GM19397 (cell line): ENCODE results near the gene SFXN5.

Experiments used
- ATAC-seq: cut with Tn5 transposase; IDR thresholded peaks from one replicate; pipeline ENCODE4 v1.9.1; 2021; ENCODE audit warnings: mild to moderate bottlenecking, moderate library complexity; ENCODE audit not compliant: unreplicated experiment

SFXN5 gene

DNA sequence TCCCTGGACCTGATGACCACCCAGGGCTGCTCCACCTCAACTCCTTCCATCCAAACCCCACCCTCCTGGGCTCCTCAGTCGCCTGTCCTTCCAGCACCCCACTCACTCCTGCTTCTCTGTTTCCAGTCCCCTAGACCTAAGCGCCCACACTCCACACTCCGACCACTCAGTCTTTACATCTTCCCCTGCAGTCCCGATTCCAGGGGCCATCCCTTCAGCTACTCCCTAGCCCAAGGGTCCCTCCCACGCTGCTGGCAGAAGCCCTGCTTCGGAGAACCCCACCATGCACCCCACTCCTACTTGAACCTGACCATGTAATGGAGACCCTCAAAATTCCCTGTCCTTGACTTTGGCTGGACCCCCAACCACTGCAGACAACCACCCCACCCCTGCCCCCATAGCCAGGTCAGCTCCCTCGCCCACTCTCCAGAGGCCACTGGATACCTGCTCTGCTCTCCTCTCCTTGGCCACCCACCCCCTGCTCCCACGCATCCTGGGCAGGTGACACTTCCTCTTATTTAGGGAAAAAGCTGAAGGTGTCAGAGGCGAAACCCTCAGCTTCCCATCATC lies 126.0 kb downstream of the SFXN5 start:
- no peak for ATAC-seq

DNA sequence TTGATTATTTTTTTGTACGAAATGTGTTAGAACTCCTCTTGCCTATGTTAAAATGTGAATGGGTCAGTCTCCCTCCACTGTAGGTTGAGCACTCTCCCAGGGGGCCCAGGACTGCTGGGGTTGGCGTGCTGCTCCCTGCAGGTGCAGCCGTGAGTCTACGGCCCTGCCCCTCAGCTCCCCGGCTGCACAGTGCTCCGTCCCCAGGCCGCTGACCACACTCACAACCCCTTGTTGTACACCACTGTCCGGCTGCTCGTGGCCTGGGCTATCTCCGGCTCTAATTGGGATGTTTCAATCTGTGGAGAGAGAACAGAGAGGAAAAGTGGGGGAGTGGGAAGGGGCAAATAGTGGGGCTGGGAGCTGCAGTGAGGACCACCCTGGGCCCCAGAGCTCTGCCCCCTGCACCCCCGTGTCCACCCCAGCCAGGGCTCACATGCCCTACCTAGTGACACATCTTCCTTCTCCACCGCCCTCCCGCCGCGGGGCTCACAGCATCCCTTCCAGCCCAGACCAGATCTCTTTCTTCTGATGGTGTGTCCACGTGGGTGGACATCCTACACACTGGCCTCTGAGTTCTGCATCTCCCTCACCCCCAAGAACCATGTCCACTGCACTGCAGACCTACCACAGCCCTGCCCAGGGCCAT lies 126.6 kb downstream of the SFXN5 start:
- ATAC-seq: no peak

DNA sequence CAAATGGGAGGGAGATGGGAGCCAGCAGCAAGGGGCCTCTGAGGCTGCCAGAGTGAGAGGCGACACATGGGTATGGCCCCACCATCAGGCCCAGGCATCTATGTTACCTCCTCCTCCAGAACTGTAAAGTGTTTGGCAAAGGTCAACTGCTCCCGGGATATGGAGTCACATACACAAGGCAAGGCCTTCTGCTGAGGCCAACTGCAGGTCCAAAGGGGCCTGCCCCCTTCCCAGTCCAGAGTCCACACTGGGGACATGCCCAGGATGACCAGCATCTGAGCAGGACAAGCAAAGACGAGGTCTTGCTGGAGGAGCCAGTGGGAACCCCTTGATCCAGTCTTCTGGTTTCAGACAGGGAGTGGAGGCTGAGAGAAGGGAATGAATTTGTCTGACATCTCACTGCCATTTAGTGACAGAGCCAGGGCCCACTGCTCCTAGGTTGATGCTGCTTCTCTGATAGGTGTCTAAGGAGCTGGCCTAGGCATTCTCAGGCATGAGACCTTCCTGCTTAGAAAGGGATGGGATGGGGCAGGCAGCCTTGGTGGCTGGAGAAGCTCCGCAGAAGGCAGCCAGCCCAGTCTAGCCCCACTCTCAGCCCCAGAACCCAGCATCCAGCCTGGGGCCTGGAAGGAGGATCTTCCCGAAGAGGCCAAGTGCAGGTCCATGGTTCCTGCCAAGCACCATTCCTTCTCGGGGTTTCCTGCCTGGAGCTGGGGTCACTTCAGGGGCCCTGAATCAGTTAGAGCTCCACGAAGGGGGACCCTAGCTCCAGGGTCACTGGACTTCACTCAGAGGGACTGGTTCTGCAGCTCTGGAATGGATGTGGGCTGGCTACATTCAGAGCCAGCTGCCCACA lies 127.7 kb downstream of the SFXN5 start:
- no peak for ATAC-seq

DNA sequence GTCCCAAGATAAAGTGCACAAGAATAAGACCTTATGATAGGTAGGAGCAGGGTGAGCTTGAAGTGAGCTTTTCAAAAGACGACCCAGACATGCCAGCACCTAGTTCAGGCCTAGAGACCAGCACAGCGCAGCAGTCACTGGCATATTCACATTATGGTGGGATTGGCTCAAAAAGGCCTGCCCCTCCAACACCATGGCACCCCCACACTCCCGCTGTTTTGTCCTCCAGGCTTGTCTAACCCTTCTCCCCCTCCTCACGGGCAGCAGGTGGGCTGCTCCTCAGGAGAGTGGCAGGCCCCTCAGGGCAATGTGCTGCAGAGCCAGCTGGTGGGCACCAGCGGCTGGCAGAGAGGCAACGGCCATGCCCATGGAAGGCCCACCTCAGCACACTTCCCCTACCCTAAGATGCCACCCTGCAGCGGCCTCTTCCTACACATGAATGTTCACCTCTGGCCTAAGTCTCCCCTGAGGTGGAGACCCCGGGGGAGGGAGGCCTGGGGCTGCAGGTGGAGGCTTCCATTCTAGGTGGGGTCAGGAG lies 128.6 kb downstream of the SFXN5 start:
- no peak for ATAC-seq

DNA sequence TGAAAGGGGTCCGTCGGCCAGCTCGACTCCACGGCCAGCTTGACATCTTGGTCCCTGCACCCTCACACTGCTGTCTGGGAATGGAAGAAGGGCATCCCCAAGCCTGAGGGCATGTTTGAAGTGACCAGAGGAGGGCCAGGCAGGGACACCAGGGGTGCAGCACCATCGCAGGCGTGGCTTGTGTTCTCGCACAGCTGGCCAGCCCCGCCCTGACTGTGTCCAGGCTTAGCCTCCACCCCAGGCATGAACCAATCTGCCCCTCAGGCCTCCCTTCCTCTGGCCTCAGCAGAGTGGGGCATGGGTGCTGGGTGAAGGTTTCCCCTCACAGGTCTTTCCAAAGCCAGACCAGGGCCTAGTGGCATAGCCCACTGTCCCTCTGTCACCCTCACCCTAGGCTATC lies 129.2 kb downstream of the SFXN5 start:
- no peak for ATAC-seq

DNA sequence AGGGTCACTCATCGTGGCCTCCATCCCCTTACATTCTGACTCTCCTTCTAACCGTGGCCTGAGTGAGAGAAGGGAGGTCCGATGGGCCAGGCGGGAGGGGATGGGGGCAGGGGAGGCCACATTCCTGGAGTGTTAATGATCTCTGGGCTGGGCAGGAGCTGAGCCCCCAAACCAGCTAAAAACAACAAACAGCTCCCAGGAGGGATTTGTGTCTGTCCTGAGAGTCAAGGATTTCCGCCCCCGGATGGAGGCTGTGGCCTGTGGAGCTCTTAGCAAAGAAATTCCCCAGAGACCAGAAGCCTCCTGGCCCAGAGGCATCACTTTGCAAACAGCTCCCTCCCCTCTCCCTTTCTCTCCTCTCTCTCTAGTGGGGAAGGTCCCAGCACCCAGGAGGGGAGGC lies 130.7 kb downstream of the SFXN5 start:
- no peak for ATAC-seq

DNA sequence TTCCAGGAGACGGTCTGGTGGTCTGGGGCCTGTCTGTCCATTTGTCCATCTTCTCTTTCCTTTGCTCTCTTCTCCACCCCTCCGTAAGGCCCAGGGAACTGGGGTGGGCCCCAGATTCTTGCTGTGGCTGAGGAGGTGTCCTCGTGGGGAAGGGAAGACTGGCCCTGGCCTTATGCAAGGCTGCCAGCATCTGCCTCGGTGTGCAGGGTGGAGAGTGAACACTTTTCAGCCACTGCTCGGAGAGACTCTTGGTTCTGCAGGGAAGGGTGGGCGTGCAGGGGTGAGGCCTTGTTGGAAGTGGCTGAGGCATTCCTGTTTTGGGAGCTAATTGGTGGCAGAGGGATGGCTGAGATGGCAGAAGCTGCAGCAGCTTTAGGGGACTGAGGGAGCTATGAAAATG lies 131.2 kb downstream of the SFXN5 start:
- ATAC-seq: no peak

DNA sequence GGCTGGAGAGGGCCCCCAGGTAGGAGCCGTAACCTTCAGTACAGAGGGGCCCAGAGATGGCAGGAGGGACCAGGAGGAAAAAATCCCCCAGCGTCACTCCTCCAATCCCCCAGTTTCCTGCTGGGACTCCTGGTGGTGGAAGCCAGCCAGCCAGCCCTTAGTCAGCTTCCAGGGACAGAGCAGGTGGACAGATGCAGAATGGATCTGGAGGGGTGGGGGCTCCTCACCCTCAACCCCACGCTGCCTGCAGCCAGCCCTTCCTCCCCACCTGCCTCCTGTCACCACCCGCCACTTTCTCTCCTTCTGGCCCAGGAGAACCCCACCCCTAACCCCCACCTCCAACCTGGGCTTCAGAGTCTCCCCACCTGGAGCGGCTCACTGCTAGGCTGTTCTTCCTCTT lies 133.1 kb downstream of the SFXN5 start:
- ATAC-seq: no peak

DNA sequence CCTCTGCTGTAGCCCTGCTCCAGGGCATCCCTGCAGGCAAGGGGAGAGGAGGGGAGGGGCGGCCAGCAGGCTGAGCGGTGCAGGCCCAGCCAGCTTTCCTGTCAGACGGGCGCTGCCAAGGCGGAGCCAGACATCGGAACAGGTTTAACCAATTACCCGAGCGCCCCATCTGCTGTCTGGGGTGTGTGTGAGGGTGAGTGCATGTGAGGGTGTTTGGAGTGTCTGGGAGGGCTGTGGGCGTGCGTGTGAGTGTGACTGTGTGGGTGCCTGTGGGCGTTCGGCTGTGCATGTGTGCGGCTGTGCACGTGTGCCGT lies 134.2 kb downstream of the SFXN5 start:
- ATAC-seq: no peak

DNA sequence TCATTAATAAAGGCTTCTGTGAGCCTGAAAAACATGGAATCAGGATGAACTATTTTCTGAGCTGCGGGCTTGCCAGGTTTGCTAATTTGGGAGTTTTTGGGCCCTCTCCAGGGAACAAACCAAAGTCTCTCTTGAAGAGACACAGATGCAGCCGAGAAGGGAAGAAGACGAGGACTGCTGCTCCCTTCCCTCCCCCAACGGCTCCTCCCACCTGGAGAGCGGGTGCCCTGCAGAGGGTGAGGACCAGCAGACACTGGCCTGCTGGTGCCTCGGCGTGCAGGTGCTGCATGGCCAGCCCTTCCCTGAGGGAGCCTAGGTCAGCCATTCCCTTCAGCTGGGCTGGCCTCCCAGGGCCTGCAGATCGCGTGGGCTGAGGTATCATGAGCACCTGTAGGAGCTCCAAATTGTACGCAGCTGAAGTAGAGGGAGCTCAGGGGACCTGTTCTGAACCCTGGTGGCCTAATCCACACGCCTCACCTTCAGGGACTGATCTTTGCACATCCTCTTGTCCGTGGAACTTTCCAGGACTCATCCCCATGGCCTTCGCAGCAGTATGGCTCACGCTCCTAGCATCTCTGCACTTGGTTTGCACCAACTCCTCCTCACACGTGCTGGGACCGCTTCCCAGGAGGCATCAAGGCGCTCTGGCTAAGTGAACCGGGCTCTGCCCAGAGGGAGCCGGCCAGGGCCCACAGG lies 134.7 kb downstream of the SFXN5 start:
- no peak for ATAC-seq

DNA sequence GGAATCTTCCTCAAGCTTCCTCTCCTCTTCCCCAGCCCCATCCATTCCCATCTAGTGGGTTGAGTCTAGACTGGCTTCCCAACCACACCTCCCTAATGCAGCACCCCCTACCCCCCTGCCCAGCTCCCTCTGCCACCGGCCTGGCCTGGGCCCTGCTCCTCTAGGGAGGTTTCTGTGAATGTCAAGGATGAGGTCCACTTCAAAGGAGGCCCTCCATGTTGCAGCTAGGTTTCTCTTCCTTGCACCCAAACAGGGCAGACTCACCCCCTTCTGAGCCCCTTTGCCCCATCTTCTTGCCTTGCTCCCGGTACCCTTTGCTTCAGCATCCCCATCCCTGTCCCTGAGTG lies 135.9 kb downstream of the SFXN5 start:
- ATAC-seq: no peak

DNA sequence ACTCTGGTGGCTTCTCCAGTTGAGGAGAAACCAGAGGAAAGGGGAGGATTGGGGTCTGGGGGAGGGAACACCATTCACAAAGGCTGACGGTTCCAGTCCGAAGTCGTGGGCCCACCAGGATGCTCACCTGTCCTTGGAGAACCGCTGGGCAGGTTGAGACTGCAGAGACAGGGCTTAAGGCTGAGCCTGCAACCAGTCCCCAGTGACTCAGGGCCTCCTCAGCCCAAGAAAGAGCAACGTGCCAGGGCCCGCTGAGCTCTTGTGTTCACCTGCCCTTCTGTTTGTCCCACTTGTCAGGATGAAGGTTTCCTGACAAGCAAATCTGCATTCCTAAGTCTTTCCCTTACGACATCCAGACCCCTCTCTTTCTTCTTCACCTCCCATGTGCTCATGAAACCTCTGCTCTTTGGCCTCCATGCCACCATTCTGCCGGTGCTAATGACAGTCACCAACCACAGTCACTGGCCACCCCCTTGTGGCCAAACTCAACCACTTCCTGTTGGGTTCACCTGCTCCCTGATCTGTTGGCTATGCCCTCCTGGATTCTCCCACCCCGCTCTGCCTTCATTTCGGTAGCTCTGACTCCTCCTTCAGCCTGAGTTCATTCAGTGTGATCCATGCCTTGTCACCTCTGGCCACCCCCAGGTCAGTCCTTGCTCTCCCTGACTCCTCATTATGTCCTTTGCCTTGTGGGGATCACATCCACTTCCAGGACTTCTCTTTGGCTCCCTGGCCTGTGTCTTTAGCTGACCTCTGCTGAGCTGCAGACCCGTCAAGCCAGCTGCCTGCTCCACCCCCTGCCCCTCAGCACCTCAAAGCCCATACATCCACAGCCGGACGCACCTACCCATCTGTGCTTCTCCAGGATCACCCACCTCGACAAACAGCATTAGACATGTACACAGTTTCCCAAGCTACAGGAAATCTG lies 136.6 kb downstream of the SFXN5 start:
- peak; percentile 66 for ATAC-seq

DNA sequence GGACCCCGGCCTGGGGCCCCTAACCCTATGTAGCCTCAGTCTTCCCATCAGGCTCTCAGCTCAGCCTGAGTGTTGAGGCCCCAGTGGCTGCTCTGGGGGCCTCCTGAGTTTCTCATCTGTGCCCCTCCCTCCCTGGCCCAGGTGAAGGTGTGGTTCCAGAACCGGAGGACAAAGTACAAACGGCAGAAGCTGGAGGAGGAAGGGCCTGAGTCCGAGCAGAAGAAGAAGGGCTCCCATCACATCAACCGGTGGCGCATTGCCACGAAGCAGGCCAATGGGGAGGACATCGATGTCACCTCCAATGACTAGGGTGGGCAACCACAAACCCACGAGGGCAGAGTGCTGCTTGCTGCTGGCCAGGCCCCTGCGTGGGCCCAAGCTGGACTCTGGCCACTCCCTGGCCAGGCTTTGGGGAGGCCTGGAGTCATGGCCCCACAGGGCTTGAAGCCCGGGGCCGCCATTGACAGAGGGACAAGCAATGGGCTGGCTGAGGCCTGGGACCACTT lies 137.8 kb downstream of the SFXN5 start:
- ATAC-seq: no peak

DNA sequence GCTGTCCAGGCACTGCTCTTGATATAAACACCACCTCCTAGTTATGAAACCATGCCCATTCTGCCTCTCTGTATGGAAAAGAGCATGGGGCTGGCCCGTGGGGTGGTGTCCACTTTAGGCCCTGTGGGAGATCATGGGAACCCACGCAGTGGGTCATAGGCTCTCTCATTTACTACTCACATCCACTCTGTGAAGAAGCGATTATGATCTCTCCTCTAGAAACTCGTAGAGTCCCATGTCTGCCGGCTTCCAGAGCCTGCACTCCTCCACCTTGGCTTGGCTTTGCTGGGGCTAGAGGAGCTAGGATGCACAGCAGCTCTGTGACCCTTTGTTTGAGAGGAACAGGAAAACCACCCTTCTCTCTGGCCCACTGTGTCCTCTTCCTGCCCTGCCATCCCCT lies 138.3 kb downstream of the SFXN5 start:
- no peak for ATAC-seq

DNA sequence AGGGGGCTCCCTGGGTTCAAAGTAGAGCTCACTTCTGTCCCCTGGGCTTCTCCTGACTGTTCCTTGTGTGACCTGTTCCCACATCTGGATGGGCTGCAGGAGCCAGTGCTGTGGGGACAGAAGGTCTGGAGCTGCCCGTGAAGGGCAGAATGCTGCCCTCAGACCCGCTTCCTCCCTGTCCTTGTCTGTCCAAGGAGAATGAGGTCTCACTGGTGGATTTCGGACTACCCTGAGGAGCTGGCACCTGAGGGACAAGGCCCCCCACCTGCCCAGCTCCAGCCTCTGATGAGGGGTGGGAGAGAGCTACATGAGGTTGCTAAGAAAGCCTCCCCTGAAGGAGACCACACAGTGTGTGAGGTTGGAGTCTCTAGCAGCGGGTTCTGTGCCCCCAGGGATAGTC lies 138.7 kb downstream of the SFXN5 start:
- no peak for ATAC-seq

DNA sequence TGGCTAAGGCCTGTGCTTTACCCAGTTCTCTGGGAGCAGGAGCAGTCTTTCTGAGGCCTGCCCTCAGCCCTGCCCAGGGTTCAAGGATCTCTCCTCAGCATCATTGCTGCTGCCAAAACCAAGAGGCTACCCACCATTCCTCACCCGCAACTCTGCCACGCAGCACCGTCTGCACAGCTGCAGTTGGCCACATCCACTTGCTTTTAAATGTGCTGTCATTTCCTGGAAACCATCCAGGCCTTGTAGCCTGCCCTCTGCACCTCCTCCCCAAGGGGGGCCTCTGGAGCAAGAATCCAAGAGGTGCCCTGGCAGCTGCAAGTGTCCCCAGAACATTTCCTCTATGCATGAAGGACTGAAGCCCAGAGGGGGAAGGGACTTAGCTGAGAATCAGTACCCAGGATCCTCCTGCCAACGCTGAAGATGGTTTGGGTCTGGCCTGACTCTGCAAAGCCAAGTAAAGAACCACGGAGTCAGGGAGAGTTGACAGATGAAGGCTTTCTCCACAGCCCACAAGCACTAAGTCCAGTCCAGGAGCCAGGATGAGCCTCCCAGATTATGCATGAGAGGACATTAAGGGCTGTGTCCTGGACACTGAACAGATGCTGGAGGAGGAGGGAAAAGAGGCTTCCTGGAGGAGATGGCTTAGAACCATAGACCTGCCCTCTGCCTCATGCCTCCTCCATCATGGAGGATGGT lies 139.3 kb downstream of the SFXN5 start:
- ATAC-seq: no peak

DNA sequence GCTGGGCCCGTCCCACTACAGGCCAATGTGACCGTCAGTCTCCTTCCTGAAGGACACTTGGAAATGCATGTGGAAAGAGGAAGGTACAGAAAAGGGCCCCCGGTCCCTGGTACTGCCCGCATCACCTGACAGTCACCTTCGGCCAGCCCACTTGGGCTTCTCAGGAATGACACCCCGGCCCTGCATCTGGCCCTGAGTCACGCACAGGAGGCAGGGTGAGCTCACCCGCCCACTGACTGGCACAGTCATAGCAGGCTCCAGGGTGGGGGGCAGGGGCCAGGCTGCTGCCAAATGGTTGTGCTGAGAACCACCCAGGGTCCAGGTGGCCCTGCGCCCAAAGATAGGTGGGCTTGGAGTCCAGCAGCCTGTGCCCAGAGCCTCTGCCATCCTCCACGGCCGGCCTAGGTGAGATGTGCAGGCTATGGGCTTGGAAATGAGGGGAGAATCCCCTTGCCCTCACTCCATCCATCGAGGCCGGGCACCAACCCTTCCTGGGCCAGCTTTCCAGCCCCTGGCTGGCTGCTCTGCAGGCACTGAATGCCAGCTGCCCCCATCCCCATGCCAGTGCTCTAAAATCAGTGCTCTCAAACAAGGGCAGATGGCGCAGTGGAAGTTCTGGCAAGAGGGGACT lies 140.1 kb downstream of the SFXN5 start:
- ATAC-seq: no peak

DNA sequence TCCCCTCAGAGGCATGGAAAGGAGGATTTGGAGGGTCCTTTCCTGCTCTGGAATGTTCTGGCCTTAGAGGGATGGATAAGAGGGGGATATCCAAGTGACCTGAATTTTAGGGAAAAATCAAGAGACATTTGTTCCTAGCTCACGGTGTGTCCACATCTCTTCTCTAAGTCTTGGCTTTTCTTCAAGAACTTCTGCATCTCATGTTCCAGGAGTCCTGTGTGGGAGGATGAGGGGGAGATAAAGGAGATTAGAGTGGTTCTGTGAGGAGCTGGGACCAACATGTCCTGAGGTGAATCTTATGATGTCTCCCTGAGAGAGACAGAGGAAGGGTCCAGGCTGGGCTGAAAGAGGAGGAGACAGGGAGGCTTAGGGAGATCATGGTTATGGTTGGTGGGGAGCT lies 142.5 kb downstream of the SFXN5 start:
- no peak for ATAC-seq
